Smooth muscle cell (in vitro differentiated cells): ENCODE measurements around the gene EHD3. TPM values are rescaled to one million over a fixed set of nuclear protein-coding genes. Genes with fewer than 3 reads are reported as not detected.

ENCODE experiments used
- DNase-seq: peaks from one replicate; lab custom pipeline; 2025; ENCODE audit not compliant: unreplicated experiment; lab: John Stamatoyannopoulos, UW
- H2AFZ ChIP-seq: fragments of 200-600 bp; sonication (generic); 2 replicates; pipeline ENCODE4 v1.6.0; 2016; ENCODE audit warnings: antibody characterized with exemption, low read depth, mild to moderate bottlenecking
- H3F3A ChIP-seq: fragments of 200-600 bp; sonication (generic); 2 replicates; pipeline ENCODE4 v1.6.0; 2017; ENCODE audit warnings: antibody characterized with exemption, low read depth
- H3K27ac ChIP-seq: fragments of 200-600 bp; sonication (generic); 2 replicates; pipeline ENCODE4 v1.5.1; 2016; ENCODE audit warnings: low read depth, mild to moderate bottlenecking
- H3K27me3 ChIP-seq: fragments of 200-600 bp; sonication (generic); 2 replicates; pipeline ENCODE4 v1.6.1; 2016; ENCODE audit warnings: low read depth, mild to moderate bottlenecking
- H3K36me3 ChIP-seq: fragments of 200-600 bp; sonication (generic); 2 replicates; pipeline ENCODE4 v1.5.1; 2016; ENCODE audit warnings: low read depth
- H3K4me1 ChIP-seq: fragments of 200-600 bp; sonication (generic); 2 replicates; pipeline ENCODE4 v1.5.1; 2016; ENCODE audit warnings: low read depth
- H3K4me2 ChIP-seq: fragments of 200-600 bp; sonication (generic); 2 replicates; pipeline ENCODE4 v1.6.0; 2016; ENCODE audit warnings: mild to moderate bottlenecking
- H3K4me3 ChIP-seq: fragments of 200-600 bp; sonication (generic); 2 replicates; pipeline ENCODE4 v1.5.1; 2016; ENCODE audit warnings: mild to moderate bottlenecking
- H3K79me2 ChIP-seq: fragments of 200-600 bp; sonication (generic); 2 replicates; pipeline ENCODE4 v1.6.0; 2016; ENCODE audit warnings: low read depth, mild to moderate bottlenecking
- H3K9ac ChIP-seq: fragments of 200-600 bp; sonication (generic); 2 replicates; pipeline ENCODE4 v1.6.0; 2016; ENCODE audit warnings: low read depth
- H3K9me3 ChIP-seq: fragments of 200-600 bp; sonication (generic); replicated peaks from 2 replicates; pipeline ENCODE4 v1.5.1; 2016; ENCODE audit warnings: low read depth
- H4K20me1 ChIP-seq: fragments of 200-600 bp; sonication (generic); 2 replicates; pipeline ENCODE4 v1.6.0; 2016; ENCODE audit warnings: low read depth
- WGBS: methylation state at CpG from one replicate; pipeline ENCODE4 v1.1.7; 2016; ENCODE audit warnings: low lambda C conversion rate; 5-methylcytosine and 5-hydroxymethylcytosine counted together
- polyA plus RNA-seq: library from polyadenylated mRNA; unstranded; fragments of >200 nt; fragmentation: Nextera tagmentation; extraction: Ambion mirVana; gene quantifications from 2 replicates; pipeline ENCODE4 v1.2.1, GENCODE V29; 2016
- total RNA-seq: library from RNA; depleted of rRNA; stranded (reverse); fragments of >200 nt; gene quantifications from 2 replicates; pipeline ENCODE4 v1.2.3, GENCODE V29; 2014
- TF ChIP-seq, protein P1 (sequence below): fragments of 200-600 bp; sonication (generic); IDR thresholded peaks from 2 replicates; pipeline ENCODE4 v1.5.1; 2017; ENCODE audit warnings: borderline replicate concordance, mild to moderate bottlenecking, antibody characterized with exemption; ENCODE audit not compliant: insufficient read depth, poor library complexity, severe bottlenecking

EHD3 gene
- total and polyA plus RNA-seq, 2 experiments from 2014 or later, result 13.8 to 15.5 TPM

DNA sequence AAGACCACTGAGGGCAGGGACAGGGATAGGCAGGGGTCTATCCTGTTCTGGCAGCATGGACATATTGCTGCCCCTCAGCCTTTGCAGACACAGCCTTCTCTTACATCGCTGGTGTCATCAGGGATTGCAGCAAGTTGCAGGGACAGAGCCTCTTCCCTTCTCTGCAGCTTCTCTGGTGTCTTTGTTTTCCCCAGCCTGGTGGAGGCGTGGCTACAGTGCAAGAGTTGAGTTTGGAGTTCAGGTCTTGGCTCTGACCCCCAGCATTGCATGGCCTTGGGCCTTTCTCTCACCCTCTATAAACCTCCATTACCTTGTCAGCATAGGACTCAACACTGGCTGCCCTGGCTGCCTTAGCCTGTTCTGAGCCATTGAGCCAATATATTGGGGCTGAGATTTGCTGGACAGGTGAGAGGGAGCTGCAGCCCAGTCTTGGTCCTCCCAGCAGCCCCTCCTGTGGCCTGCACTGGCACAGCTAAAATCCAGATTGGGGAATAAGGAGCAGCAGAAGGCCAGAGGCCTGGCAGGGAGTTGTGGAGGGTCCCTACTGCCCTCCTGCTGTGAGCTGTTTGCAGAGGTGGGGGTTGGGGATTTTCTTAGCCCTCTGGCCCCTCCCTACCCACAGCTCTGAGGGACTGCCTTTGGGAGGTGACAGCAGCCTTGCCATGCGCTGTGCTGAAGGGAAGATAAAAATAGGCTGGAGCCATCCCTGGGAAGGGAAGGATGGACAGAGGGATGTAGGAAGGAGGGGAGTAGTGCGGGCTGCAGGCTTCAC is 22.8 kb downstream of the EHD3 start:
- Histone ChIP-seq H3K4me1 (no peaks in the 10 kb centered on the region), H3K9ac (no peak overlapping the region), H3K4me3 (no peak overlapping the region), H3K27me3 (no peaks in the 10 kb centered on the region), H3K27ac (no peak overlapping the region), H4K20me1 (peaks cover 29% of the 10 kb centered on the region), H3K4me2 (no peak overlapping the region), H3K79me2 (no peaks in the 10 kb centered on the region), H3F3A (no peaks in the 10 kb centered on the region), H2AFZ (no peak overlapping the region), H3K36me3 (no peaks in the 10 kb centered on the region), H3K9me3 (no peaks in the 10 kb centered on the region)
- no peak for DNase-seq
- TF ChIP-seq, protein P1, sequence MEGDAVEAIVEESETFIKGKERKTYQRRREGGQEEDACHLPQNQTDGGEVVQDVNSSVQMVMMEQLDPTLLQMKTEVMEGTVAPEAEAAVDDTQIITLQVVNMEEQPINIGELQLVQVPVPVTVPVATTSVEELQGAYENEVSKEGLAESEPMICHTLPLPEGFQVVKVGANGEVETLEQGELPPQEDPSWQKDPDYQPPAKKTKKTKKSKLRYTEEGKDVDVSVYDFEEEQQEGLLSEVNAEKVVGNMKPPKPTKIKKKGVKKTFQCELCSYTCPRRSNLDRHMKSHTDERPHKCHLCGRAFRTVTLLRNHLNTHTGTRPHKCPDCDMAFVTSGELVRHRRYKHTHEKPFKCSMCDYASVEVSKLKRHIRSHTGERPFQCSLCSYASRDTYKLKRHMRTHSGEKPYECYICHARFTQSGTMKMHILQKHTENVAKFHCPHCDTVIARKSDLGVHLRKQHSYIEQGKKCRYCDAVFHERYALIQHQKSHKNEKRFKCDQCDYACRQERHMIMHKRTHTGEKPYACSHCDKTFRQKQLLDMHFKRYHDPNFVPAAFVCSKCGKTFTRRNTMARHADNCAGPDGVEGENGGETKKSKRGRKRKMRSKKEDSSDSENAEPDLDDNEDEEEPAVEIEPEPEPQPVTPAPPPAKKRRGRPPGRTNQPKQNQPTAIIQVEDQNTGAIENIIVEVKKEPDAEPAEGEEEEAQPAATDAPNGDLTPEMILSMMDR, result no peak
- WGBS, result 89% methylated on average over 4 of the region's 4 CpGs

DNA sequence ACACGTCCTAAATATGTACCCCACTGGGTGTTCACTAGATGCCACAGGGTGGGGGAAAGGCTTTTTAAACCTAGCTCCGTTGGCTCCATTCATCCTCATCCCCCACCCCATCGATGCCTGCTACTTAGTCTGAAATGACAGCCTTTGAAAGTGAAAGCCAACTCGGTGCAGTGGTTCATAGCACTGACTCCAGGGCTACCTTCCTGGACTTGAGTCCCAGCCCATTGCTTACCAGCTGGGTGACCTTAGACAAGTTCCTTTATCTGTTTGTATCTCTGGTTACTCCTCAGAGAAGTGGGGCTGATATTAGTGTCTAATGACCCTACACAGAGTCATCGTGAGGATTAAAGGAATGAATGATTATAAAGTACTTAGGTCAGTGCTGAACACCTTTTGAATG is 24.4 kb downstream of the EHD3 start:
- Histone ChIP-seq H3K9me3 (no peaks in the 10 kb centered on the region), H3K27me3 (no peaks in the 10 kb centered on the region), H3K4me2 (no peak overlapping the region), H3K27ac (no peak overlapping the region), H3K36me3 (no peaks in the 10 kb centered on the region), H3F3A (no peaks in the 10 kb centered on the region), H3K4me3 (no peak overlapping the region), H3K9ac (no peak overlapping the region), H4K20me1 (peaks cover 22% of the 10 kb centered on the region), H3K4me1 (no peaks in the 10 kb centered on the region), H3K79me2 (no peaks in the 10 kb centered on the region), H2AFZ (no peak overlapping the region)
- no peak for DNase-seq
- 86% methylated on average over 5 of the region's 5 CpGs for WGBS
- TF ChIP-seq, protein P1, result no peak

- peaks cover 20% of the 10 kb centered on the region for H4K20me1 ChIP-seq
- H3K4me2 ChIP-seq, result no peak overlapping the region
- no peaks in the 10 kb centered on the region for H3F3A ChIP-seq
- no peaks in the 10 kb centered on the region for H3K4me1 ChIP-seq
- H3K9me3 ChIP-seq, result no peaks in the 10 kb centered on the region
- 100% methylated on average over 3 of the region's 3 CpGs for WGBS
- no peak overlapping the region for H3K27ac ChIP-seq
- H3K36me3 ChIP-seq, result no peaks in the 10 kb centered on the region
- H2AFZ ChIP-seq, result no peak overlapping the region
- no peak overlapping the region for H3K9ac ChIP-seq
- no peak for DNase-seq
- H3K4me3 ChIP-seq, result no peak overlapping the region
- H3K27me3 ChIP-seq, result no peaks in the 10 kb centered on the region
- H3K79me2 ChIP-seq, result no peaks in the 10 kb centered on the region
- TF ChIP-seq, protein P1, result no peak
Measured at GRCh38 chr2:31259075-31259474, 25.1 kb downstream of the EHD3 start.

DNA sequence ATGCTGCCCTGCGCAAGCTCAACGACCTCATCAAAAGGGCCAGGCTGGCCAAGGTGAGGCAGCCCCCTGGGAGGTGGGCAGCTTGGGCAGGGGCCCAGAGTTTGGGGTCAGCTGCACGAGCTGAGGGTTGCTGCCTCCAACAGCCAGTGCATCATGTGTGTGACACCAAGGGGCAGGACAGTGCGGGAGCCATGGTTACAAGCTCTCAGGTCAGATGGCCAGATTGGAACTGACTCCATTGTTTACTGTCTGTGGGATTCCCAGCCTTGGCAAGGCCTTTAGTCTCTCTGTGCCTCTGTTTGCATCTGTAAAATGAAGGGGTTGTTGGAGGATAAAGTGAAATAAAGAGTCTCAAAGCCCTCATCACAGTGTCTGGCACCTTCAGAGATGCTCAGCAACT is 26.9 kb downstream of the EHD3 start:
- Histone ChIP-seq H3K79me2 (no peaks in the 10 kb centered on the region), H3K36me3 (no peaks in the 10 kb centered on the region), H3K9me3 (no peaks in the 10 kb centered on the region), H3K27me3 (no peaks in the 10 kb centered on the region), H2AFZ (no peak overlapping the region), H3F3A (no peaks in the 10 kb centered on the region), H3K4me3 (no peak overlapping the region), H3K27ac (no peak overlapping the region), H3K4me2 (no peak overlapping the region), H4K20me1 (peaks cover 14% of the 10 kb centered on the region), H3K9ac (no peak overlapping the region), H3K4me1 (no peaks in the 10 kb centered on the region)
- TF ChIP-seq, protein P1, result no peak
- DNase-seq, result no peak
- WGBS, result 93% methylated on average over 4 of the region's 4 CpGs
